Subcutaneous abdominal adipose tissue (tissue), 5 donors: ENCODE results near the gene PCF11.
A peak's percentile ranks its signal among the peaks of the same experiment; 100 is the strongest.

Experiments
- H3K27ac ChIP-seq: one replicate; pipeline ENCODE4 v1.7.0; 2013; ENCODE audit warnings: low read depth, mild to moderate bottlenecking, inconsistent platforms, low read length, moderate library complexity
- H3K27me3 ChIP-seq, 5 donors: one replicate each; pipeline ENCODE4 v1.7.0; 2013; ENCODE audit warnings: low read length in 5 of 5, inconsistent platforms in 1 of 5; ENCODE audit not compliant: control insufficient read depth in 5 of 5, insufficient read depth in 4 of 5
- H3K36me3 ChIP-seq, 5 donors: one replicate each; pipeline ENCODE4 v1.7.0; 2013; ENCODE audit warnings: low read length in 5 of 5; ENCODE audit not compliant: control insufficient read depth in 5 of 5, insufficient read depth in 5 of 5
- H3K4me1 ChIP-seq, 5 donors: one replicate each; pipeline ENCODE4 v1.7.0; 2013; ENCODE audit warnings: low read length in 5 of 5, mild to moderate bottlenecking in 3 of 5, moderate library complexity in 1 of 5; ENCODE audit not compliant: control insufficient read depth in 5 of 5, insufficient read depth in 5 of 5
- H3K4me3 ChIP-seq, 5 donors: one replicate each; pipeline ENCODE4 v1.7.0; 2013; ENCODE audit warnings: low read length in 5 of 5, low read depth in 1 of 5
- H3K9ac ChIP-seq, 5 donors: one replicate each; pipeline ENCODE4 v1.7.0; 2013; ENCODE audit warnings: low read length in 5 of 5, mild to moderate bottlenecking in 4 of 5, moderate library complexity in 3 of 5
- H3K9me3 ChIP-seq, 5 donors: one replicate each; pipeline ENCODE4 v1.7.0; 2013; ENCODE audit warnings: low read length in 5 of 5; ENCODE audit not compliant: control insufficient read depth in 5 of 5
- donor health status: healthy.
- donor health status: healthy.
- donor health status: healthy.
- donor health status: healthy.
- donor health status: healthy.

Gene PCF11

GRCh38 chr11:83152264-83152663 is 4.7 kb upstream of the PCF11 start:
- Histone ChIP-seq H3K9me3 (no peaks in the 10 kb centered on the region), H3K9ac (no peak overlapping the region), H3K36me3 (no peaks in the 10 kb centered on the region)

GRCh38 chr11:83153764-83154163 is 3.2 kb upstream of the PCF11 start:
- Histone ChIP-seq H3K27ac (no peak overlapping the region), H3K27me3 (peaks cover 0 to 3% (median 0%) of the 10 kb centered on the region in 5 donors), H3K36me3 (no peaks in the 10 kb centered on the region), H3K9ac (no peak overlapping the region), H3K9me3 (no peaks in the 10 kb centered on the region), H3K4me3 (no peak overlapping the region), H3K4me1 (peaks cover 0 to 10% (median 3%) of the 10 kb centered on the region in 5 donors)

More at GRCh38 chr11:83152264-83152663, 4.7 kb upstream of the PCF11 start:
- Histone ChIP-seq H3K27ac (no peak overlapping the region), H3K27me3 (peaks cover 0 to 3% (median 0%) of the 10 kb centered on the region in 5 donors), H3K4me3 (no peak overlapping the region), H3K4me1 (peaks cover 0 to 5% (median 3%) of the 10 kb centered on the region in 5 donors)

GRCh38 chr11:83156144-83156995 is 561 bp upstream of the PCF11 start:
- Histone ChIP-seq H3K36me3 (no peaks in the 10 kb centered on the region), H3K9ac (peak overlapping the region; percentile 59 to 91 (median 88)), H3K4me1 (peaks cover 3 to 33% (median 22%) of the 10 kb centered on the region in 5 donors), H3K27me3 (peaks cover 0 to 3% (median 0%) of the 10 kb centered on the region in 5 donors), H3K4me3 (peak overlapping the region; percentile 88 to 100 (median 100)), H3K27ac (peak overlapping the region; percentile 99), H3K9me3 (no peaks in the 10 kb centered on the region)

GRCh38 chr11:83157594-83158356 is 844 bp downstream of the PCF11 start:
- Histone ChIP-seq H3K4me3 (peak overlapping the region; percentile 88 to 100 (median 100)), H3K27ac (peak overlapping the region; percentile 99), H3K36me3 (no peaks in the 10 kb centered on the region), H3K4me1 (peaks cover 3 to 47% (median 35%) of the 10 kb centered on the region in 5 donors), H3K9me3 (no peaks in the 10 kb centered on the region), H3K9ac (peak overlapping the region; percentile 69 to 100 (median 100)), H3K27me3 (peaks cover 0 to 3% (median 0%) of the 10 kb centered on the region in 5 donors)

GRCh38 chr11:83158357-83158786 is 1.4 kb downstream of the PCF11 start:
- Histone ChIP-seq H3K27me3 (peaks cover 0 to 3% (median 0%) of the 10 kb centered on the region in 5 donors), H3K4me3 (peak overlapping the region; percentile 88 to 100 (median 100)), H3K27ac (peak overlapping the region; percentile 99), H3K4me1 (peaks cover 3 to 50% (median 40%) of the 10 kb centered on the region in 5 donors), H3K9me3 (no peaks in the 10 kb centered on the region), H3K9ac (peak overlapping the region; percentile 69 to 100 (median 100)), H3K36me3 (no peaks in the 10 kb centered on the region)

- peak overlapping the region; percentile 88 to 100 (median 100) for H3K4me3 ChIP-seq
- H3K36me3 ChIP-seq = peaks cover 0 to 4% (median 0%) of the 10 kb centered on the region in 5 donors
- peaks cover 0 to 3% (median 0%) of the 10 kb centered on the region in 5 donors for H3K27me3 ChIP-seq
- no peaks in the 10 kb centered on the region for H3K9me3 ChIP-seq
- peaks cover 3 to 50% (median 40%) of the 10 kb centered on the region in 5 donors for H3K4me1 ChIP-seq
- H3K27ac ChIP-seq = peak overlapping the region; percentile 99
- H3K9ac ChIP-seq = peak overlapping the region; percentile 69 to 100 (median 100)
These were observed 2.3 kb downstream of the PCF11 start for GRCh38 chr11:83158965-83159901.

GRCh38 chr11:83159902-83160865 is 3.3 kb downstream of the PCF11 start:
- peaks cover 3 to 50% (median 40%) of the 10 kb centered on the region in 5 donors for H3K4me1 ChIP-seq
- H3K9ac ChIP-seq = peak overlapping the region; percentile 69 to 100 (median 100)

GRCh38 chr11:83161610-83162199 is 4.8 kb downstream of the PCF11 start:
- Histone ChIP-seq H3K27ac (peak overlapping the region; percentile 2), H3K4me3 (peak overlapping the region in 1 of 5 donors; percentile 7), H3K4me1 (peaks cover 2 to 44% (median 39%) of the 10 kb centered on the region in 5 donors), H3K27me3 (peaks cover 0 to 1% (median 0%) of the 10 kb centered on the region in 5 donors), H3K36me3 (peaks cover 16 to 27% (median 19%) of the 10 kb centered on the region in 5 donors), H3K9me3 (no peaks in the 10 kb centered on the region), H3K9ac (peak overlapping the region in 1 of 5 donors; percentile 20)

More at GRCh38 chr11:83159902-83160865, 3.3 kb downstream of the PCF11 start:
- Histone ChIP-seq H3K27me3 (peaks cover 0 to 3% (median 0%) of the 10 kb centered on the region in 5 donors), H3K27ac (peak overlapping the region; percentile 99), H3K9me3 (no peaks in the 10 kb centered on the region), H3K36me3 (peaks cover 3 to 13% (median 4%) of the 10 kb centered on the region in 5 donors), H3K4me3 (peak overlapping the region; percentile 88 to 100 (median 100))
